Measurements from ENCODE around the gene TSC22D4. TPM values are rescaled to one million over a fixed set of nuclear protein-coding genes. Genes with fewer than 3 reads are reported as not detected.
A peak's percentile ranks its signal among the peaks of the same experiment; 100 is the strongest.

The TSC22D4 gene
- total and polyA plus RNA-seq, 9 of the 15 experiments (the other 6 are each of a cell fraction or from before 2014, with no cell fraction given), result 0.37 to 107 (median 28.7) TPM

- Histone ChIP-seq H3K4me1 (replicated peaks in 1 of 2; ENCODE audit: control insufficient read depth in 2 of 2, insufficient read depth in 2 of 2, low read length in 2 of 2) (peaks cover 42 to 73% of the 10 kb centered on the region in 2 experiments), H4K20me1 (replicated peaks; ENCODE audit: control insufficient read depth, insufficient read depth, low read length) (peaks cover 26% of the 10 kb centered on the region), H3K27ac (ENCODE audit: extremely low read depth, low read depth, low read length) (peak overlapping the region; percentile 98), H3K9me1 (ENCODE audit: control insufficient read depth, insufficient read depth, low read length) (peaks cover 15% of the 10 kb centered on the region), H3K79me2 (ENCODE audit: control insufficient read depth, insufficient read depth, low read length) (peaks cover 70% of the 10 kb centered on the region), H3K9ac (ENCODE audit: insufficient read depth in 1 of 2, low read depth in 2 of 2, low read length in 2 of 2) (peak overlapping the region; percentile 96 to 97; a peak in 3 of 4 replicates), H3K4me2 (ENCODE audit: insufficient read depth, low read length) (peak overlapping the region; percentile 97), H3K9me3 (replicated peaks; ENCODE audit: control insufficient read depth, insufficient read depth, low read depth, low read length) (peaks cover 4% of the 10 kb centered on the region; the same call in 1 of the 2 replicates), H3K36me3 (ENCODE audit: control insufficient read depth, insufficient read depth, low read length) (peaks cover 51% of the 10 kb centered on the region), H3K27me3 (ENCODE audit: control insufficient read depth in 2 of 2, insufficient read depth in 2 of 2, low read length in 2 of 2) (no peaks in the 10 kb centered on the region), H2AFZ (ENCODE audit: low read depth, low read length) (no peak overlapping the region), H3K4me3 (peak overlapping the region; percentile 82)
- POLR2A ChIA-PET, result interaction anchor here (0.5 to 5.4 kb wide), 4 partner anchors 13 to 347 kb away, joined by 3 to 29 read pairs (median 4); no protein-coding TSS in a partner anchor
- BruUV-seq (replicated peaks), result no TSS peak
- DNase-seq (ENCODE audit: extremely low read depth in 1 of 4, low spot score in 3 of 4), result peak in 1 of 4 experiments; percentile 64
- in situ Hi-C loops (cut with MboI), result no loop called here
- FAIRE-seq, result peak; percentile 63
- ATAC-seq, result no peak
- intact Hi-C loops (cut with micrococcal nuclease), result no loop called here
- CTCF ChIA-PET (ENCODE audit: low intra/inter-chr PET ratio), result no interaction called here
- WGBS (ENCODE audit: insufficient coverage, low coverage, missing lambda C conversion rate), result 3% methylated on average over 4 of the region's 4 CpGs
- TF ChIP-seq PHB (CRISPR knock-in tag; IDR thresholded peaks at IDR 0.05) (no peak), CHD2 (IDR thresholded peaks at IDR 0.05; ENCODE audit: low read depth, low read length) (no peak), NFIC (IDR thresholded peaks at IDR 0.05) (no peak), KLF1 (tag; IDR thresholded peaks at IDR 0.05) (no peak), ZNF134 (CRISPR knock-in tag; conservative IDR thresholded peaks at IDR 0.05) (no peak), E4F1 (CRISPR knock-in tag; IDR thresholded peaks at IDR 0.05; ENCODE audit: borderline replicate concordance) (no peak), ZNF589 (CRISPR knock-in tag; IDR thresholded peaks at IDR 0.05; ENCODE audit: low read depth) (no peak), SAFB (IDR thresholded peaks at IDR 0.05; ENCODE audit: borderline replicate concordance, low read depth, low read length) (no peak), TCF3 (CRISPR knock-in tag; IDR thresholded peaks at IDR 0.05) (peak; percentile 62), TBL1XR1 (IDR thresholded peaks at IDR 0.05; ENCODE audit: low read length in 2 of 2) (0 out of 4 replicates have a peak, but pooled peaks of 1 of the 2 experiments have one; percentile 35), MAFF (IDR thresholded peaks at IDR 0.05; ENCODE audit: low read length) (no peak)
- TF ChIP-seq, protein P1, sequence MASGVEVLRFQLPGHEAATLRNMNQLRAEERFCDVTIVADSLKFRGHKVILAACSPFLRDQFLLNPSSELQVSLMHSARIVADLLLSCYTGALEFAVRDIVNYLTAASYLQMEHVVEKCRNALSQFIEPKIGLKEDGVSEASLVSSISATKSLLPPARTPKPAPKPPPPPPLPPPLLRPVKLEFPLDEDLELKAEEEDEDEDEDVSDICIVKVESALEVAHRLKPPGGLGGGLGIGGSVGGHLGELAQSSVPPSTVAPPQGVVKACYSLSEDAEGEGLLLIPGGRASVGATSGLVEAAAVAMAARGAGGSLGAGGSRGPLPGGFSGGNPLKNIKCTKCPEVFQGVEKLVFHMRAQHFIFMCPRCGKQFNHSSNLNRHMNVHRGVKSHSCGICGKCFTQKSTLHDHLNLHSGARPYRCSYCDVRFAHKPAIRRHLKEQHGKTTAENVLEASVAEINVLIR (CRISPR knock-in tag; IDR thresholded peaks at IDR 0.05), result no peak
- TF ChIP-seq, protein P2, sequence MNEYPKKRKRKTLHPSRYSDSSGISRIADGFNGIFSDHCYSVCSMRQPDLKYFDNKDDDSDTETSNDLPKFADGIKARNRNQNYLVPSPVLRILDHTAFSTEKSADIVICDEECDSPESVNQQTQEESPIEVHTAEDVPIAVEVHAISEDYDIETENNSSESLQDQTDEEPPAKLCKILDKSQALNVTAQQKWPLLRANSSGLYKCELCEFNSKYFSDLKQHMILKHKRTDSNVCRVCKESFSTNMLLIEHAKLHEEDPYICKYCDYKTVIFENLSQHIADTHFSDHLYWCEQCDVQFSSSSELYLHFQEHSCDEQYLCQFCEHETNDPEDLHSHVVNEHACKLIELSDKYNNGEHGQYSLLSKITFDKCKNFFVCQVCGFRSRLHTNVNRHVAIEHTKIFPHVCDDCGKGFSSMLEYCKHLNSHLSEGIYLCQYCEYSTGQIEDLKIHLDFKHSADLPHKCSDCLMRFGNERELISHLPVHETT (CRISPR knock-in tag; conservative IDR thresholded peaks at IDR 0.05 in 1 of 2, IDR thresholded peaks at IDR 0.05 in 1 of 2), result 0 out of 4 replicates have a peak, but pooled peaks of 1 of the 2 experiments have one; percentile 25
- TF ChIP-seq, protein P3, sequence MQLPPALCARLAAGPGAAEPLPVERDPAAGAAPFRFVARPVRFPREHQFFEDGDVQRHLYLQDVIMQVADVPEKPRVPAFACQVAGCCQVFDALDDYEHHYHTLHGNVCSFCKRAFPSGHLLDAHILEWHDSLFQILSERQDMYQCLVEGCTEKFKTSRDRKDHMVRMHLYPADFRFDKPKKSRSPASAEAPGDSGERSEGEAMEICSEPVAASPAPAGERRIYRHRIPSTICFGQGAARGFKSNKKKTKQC (CRISPR knock-in tag; IDR thresholded peaks at IDR 0.05), result no peak
- TF ChIP-seq, protein P4, sequence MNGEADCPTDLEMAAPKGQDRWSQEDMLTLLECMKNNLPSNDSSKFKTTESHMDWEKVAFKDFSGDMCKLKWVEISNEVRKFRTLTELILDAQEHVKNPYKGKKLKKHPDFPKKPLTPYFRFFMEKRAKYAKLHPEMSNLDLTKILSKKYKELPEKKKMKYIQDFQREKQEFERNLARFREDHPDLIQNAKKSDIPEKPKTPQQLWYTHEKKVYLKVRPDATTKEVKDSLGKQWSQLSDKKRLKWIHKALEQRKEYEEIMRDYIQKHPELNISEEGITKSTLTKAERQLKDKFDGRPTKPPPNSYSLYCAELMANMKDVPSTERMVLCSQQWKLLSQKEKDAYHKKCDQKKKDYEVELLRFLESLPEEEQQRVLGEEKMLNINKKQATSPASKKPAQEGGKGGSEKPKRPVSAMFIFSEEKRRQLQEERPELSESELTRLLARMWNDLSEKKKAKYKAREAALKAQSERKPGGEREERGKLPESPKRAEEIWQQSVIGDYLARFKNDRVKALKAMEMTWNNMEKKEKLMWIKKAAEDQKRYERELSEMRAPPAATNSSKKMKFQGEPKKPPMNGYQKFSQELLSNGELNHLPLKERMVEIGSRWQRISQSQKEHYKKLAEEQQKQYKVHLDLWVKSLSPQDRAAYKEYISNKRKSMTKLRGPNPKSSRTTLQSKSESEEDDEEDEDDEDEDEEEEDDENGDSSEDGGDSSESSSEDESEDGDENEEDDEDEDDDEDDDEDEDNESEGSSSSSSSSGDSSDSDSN (IDR thresholded peaks at IDR 0.05; ENCODE audit: borderline replicate concordance in 1 of 2, low read depth in 2 of 2, low read length in 2 of 2), result no peak
Measured at GRCh38 chr7:100432053-100432452, 47.0 kb downstream of the TSC22D4 start.

Data from K562 (cell line).